Caco-2 (cell line): Measurements from ENCODE around the gene SLAMF6. TPM values are rescaled to one million over a fixed set of nuclear protein-coding genes. Genes with fewer than 3 reads are reported as not detected.
"Not testable (repeated sequence)": the region's sequence is repeated elsewhere in the genome, so short reads cannot be mapped to it uniquely, and the experiment has no call there.

Source experiments
- BruUV-seq: library from RNA; stranded (reverse); fragments of 400-500 nt; replicated peaks from 2 replicates; lab custom pipeline; 2021; lab: Mats Ljungman, UMichigan
- CTCF ChIA-PET: fragments of 300-600 bp; sonication (Branson Sonifier 250); formaldehyde crosslinking; loops from one replicate; lab custom pipeline; 2022; ENCODE audit warnings: antibody characterized with exemption; lab: Charles Lee
- POLR2A ChIA-PET: fragments of 300-600 bp; sonication (Branson Sonifier 250); formaldehyde crosslinking; loops from one replicate; lab custom pipeline; 2022; ENCODE audit warnings: antibody characterized with exemption; lab: Charles Lee
- DNase-seq, 2 experiments: peaks; one replicate each; pipeline versions ENCODE4 v3.0.0 to v3.0.0-alpha.2; 2020 to 2022
- H3K27me3 ChIP-seq: replicated peaks from 2 replicates; pipeline ENCODE4 v1.6.0; 2011; ENCODE audit warnings: low read length; ENCODE audit not compliant: control insufficient read depth, insufficient read depth
- H3K36me3 ChIP-seq: 2 replicates; pipeline ENCODE4 v1.5.1; 2011; ENCODE audit warnings: low read length; ENCODE audit not compliant: control insufficient read depth, insufficient read depth
- H3K4me1 ChIP-seq: fragments of 250-450 bp; sonication (Bioruptor Pico); 2 replicates; pipeline ENCODE4 v1.5.1; 2020; ENCODE audit warnings: mild to moderate bottlenecking
- H3K4me3 ChIP-seq: 2 replicates; pipeline ENCODE4 v1.5.1; 2011; ENCODE audit warnings: low read depth, mild to moderate bottlenecking, control low read depth, low read length
- H3K9me3 ChIP-seq: fragments of 250-450 bp; sonication (Bioruptor Pico); 2 replicates; pipeline ENCODE4 v1.5.1; 2020; ENCODE audit warnings: mild to moderate bottlenecking, moderate library complexity
- H3K27ac Mint-ChIP-seq: one replicate; pipeline ENCODE4 v1.8.0; 2022; ENCODE audit warnings: mixed read lengths; ENCODE audit not compliant: unreplicated experiment
- H3K27me3 Mint-ChIP-seq: one replicate; pipeline ENCODE4 v1.8.0; 2022; ENCODE audit warnings: mixed read lengths; ENCODE audit not compliant: insufficient read depth, unreplicated experiment
- H3K36me3 Mint-ChIP-seq: one replicate; pipeline ENCODE4 v1.8.0; 2022; ENCODE audit warnings: mild to moderate bottlenecking, mixed read lengths; ENCODE audit not compliant: insufficient read depth, unreplicated experiment
- H3K4me1 Mint-ChIP-seq: one replicate; pipeline ENCODE4 v1.8.0; 2022; ENCODE audit warnings: low read depth, mixed read lengths; ENCODE audit not compliant: unreplicated experiment
- H3K4me3 Mint-ChIP-seq: one replicate; pipeline ENCODE4 v1.8.0; 2022; ENCODE audit warnings: mild to moderate bottlenecking, moderate library complexity, mixed read lengths; ENCODE audit not compliant: unreplicated experiment
- H3K9me3 Mint-ChIP-seq: one replicate; pipeline ENCODE4 v1.8.0; 2022; ENCODE audit warnings: mixed read lengths; ENCODE audit not compliant: unreplicated experiment
- intact Hi-C: fragments of 100-400 bp; cut with micrococcal nuclease; formaldehyde crosslinking; loops from one replicate; pipeline ENCODE4 v1.10.0; 2022; ENCODE audit not compliant: unreplicated experiment
- total RNA-seq: library from RNA; stranded (reverse); gene quantifications from 2 replicates; pipeline ENCODE4 v1.2.3, GENCODE V29; 2022
- TF ChIP-seq, protein P1 (sequence below), 2 experiments: fragments of 200-600 bp in 1 of 2; IDR thresholded peaks; 1 replicate in 1 of 2; 2 replicates in 1 of 2; pipeline versions ENCODE4 v1.5.1 to v1.8.0; 2011 to 2022; ENCODE audit warnings: antibody characterized with exemption in 1 of 2, control low read depth in 1 of 2, inconsistent platforms in 1 of 2, low read depth in 1 of 2, low read length in 1 of 2, mild to moderate bottlenecking in 1 of 2, moderate library complexity in 1 of 2; ENCODE audit not compliant: insufficient read depth in 1 of 2, severe bottlenecking in 1 of 2, unreplicated experiment in 1 of 2

SLAMF6 gene
- total RNA-seq, 1 experiment from 2014 or later = not detected

DNA sequence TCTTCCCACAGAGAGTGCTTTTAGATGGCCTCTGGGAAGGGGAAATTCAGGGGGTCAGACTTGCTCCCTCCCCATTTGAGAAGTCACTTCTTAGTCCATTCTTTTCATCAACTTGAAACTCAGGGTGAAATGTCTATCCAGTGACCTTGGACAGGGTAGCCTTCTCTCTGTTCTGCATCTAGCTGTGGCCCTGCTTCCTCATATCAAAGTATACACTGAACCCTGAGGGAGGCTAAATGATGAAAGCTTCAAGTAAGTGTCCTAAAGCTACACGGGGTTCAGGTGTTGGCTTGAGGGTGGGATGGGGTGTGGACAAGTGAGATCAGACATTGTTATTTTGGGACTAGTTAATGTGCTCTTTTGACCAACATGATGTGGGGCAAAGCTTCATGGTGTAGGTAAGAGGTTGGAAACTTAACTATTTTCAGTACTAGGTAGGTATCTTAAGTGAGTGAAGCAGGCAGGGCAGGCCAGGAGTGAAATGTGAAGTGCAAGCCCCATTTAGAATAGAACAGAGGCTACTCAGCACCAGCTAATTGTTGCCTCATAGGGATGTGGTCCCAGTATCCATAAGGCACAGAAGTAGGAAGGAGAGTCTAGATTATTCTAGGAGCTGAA is 41.0 kb downstream of the SLAMF6 start:
- no peaks in the 10 kb centered on the region for H3K36me3 Mint-ChIP-seq
- CTCF ChIA-PET = no interaction called here
- H3K36me3 ChIP-seq = no peaks in the 10 kb centered on the region
- POLR2A ChIA-PET = no interaction called here
- H3K4me3 ChIP-seq = no peak overlapping the region
- no peak overlapping the region for H3K4me3 Mint-ChIP-seq
- H3K27me3 Mint-ChIP-seq = peaks cover 17% of the 10 kb centered on the region
- intact Hi-C loops = no loop called here
- no peaks in the 10 kb centered on the region for H3K9me3 ChIP-seq
- peaks cover 18% of the 10 kb centered on the region for H3K9me3 Mint-ChIP-seq
- TF ChIP-seq, protein P1, sequence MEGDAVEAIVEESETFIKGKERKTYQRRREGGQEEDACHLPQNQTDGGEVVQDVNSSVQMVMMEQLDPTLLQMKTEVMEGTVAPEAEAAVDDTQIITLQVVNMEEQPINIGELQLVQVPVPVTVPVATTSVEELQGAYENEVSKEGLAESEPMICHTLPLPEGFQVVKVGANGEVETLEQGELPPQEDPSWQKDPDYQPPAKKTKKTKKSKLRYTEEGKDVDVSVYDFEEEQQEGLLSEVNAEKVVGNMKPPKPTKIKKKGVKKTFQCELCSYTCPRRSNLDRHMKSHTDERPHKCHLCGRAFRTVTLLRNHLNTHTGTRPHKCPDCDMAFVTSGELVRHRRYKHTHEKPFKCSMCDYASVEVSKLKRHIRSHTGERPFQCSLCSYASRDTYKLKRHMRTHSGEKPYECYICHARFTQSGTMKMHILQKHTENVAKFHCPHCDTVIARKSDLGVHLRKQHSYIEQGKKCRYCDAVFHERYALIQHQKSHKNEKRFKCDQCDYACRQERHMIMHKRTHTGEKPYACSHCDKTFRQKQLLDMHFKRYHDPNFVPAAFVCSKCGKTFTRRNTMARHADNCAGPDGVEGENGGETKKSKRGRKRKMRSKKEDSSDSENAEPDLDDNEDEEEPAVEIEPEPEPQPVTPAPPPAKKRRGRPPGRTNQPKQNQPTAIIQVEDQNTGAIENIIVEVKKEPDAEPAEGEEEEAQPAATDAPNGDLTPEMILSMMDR (IDR thresholded peaks at IDR 0.05; ENCODE audit: insufficient read depth in 1 of 2, low read depth in 1 of 2, low read length in 1 of 2, severe bottlenecking in 1 of 2, unreplicated experiment in 1 of 2) = no peak
- no peak overlapping the region for H3K27ac Mint-ChIP-seq
- BruUV-seq = no TSS peak
- H3K4me1 Mint-ChIP-seq = no peaks in the 10 kb centered on the region
- no peak for DNase-seq
- H3K27me3 ChIP-seq = no peaks in the 10 kb centered on the region
- no peaks in the 10 kb centered on the region for H3K4me1 ChIP-seq

DNA sequence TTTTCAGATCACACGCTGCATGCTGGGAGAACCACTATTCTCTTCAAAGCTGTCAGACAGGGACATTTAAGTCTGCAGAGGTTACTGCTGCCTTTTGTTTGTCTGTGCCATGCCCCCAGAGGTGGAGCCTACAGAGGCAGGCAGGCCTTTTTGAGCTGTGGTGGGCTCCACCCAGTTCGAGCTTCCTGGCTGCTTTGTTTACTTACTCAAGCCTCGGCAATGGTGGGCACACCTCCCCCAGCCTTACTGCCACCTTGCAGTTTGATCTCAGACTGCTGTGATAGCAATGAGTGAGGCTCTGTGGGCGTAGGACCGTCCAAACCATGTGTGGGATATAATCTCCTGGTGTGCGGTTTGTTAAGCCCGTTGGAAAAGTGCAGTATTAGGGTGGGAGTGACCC is 42.3 kb downstream of the SLAMF6 start:
- H3K36me3 Mint-ChIP-seq, POLR2A ChIA-PET, BruUV-seq, DNase-seq, intact Hi-C loops, H3K9me3 ChIP-seq, CTCF ChIA-PET, H3K36me3 ChIP-seq, H3K27ac Mint-ChIP-seq, H3K4me3 Mint-ChIP-seq, H3K27me3 ChIP-seq, H3K4me3 ChIP-seq, H3K4me1 ChIP-seq, H3K4me1 Mint-ChIP-seq: not testable (repeated sequence)
- Mint-ChIP-seq H3K27me3 (peaks cover 17% of the 10 kb centered on the region), H3K9me3 (peaks cover 18% of the 10 kb centered on the region)

DNA sequence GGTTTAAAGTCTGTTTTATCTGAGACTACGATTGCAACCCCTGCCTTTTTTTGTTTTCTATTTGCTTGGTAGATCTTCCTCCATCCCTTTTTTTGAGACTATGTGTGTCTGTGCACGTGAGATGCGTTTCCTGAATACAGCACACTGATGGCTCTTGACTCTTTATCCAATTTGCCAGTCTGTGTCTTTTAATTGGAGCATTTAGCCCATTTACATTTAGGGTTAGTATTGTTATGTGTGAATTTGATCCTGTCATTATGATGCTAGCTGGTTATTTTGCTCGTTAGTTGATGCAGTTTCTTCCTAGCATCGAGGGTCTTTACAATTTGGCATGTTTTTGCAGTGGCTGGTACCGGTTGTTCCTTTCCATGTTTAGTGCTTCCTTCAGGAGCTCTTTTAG is 44.0 kb downstream of the SLAMF6 start:
- Mint-ChIP-seq H3K9me3 (peaks cover 18% of the 10 kb centered on the region), H3K27me3 (peaks cover 14% of the 10 kb centered on the region)
- H3K4me1 Mint-ChIP-seq, H3K9me3 ChIP-seq, intact Hi-C loops, H3K27me3 ChIP-seq, CTCF ChIA-PET, DNase-seq, H3K4me1 ChIP-seq, POLR2A ChIA-PET, H3K27ac Mint-ChIP-seq, H3K36me3 ChIP-seq, H3K36me3 Mint-ChIP-seq, BruUV-seq, H3K4me3 Mint-ChIP-seq, H3K4me3 ChIP-seq: not testable (repeated sequence)

DNA sequence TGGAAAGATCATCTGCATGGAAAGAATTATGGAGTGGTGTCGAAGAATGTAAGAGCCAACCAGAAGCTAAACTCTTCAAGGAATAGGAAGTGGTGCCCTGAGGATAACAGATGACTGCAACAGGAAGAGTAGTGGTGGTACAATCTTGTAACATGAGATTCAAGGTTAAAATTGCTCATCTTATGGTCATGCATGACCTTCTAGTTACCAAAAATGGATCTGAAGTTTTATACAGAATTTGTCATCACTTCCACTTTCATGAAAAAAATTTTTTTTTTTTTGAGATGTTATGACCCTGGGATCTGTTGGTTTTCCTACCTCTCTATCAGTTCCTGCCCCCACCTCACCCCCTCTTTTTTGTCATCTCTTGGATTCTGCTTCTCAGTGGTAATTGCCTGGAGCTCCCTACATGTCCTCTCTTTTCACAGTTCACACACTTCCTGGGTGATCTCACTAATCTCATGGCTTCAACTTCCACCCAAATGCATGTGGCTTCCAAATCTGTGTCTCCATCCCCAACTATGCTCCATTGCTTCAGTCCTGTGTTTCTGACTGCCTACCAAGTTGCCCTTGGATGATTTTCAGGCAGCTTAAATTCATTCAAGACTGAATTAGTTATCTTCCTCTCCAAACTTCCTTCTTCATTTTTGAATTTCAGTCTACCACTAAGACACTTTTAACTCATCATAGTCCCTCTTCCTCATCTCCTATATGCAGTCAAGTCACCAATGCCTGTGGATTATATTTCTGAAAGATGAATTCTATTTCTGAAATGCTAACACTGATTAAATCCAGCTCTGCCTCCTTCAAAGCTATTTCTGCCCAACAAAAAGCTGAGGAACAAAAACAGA is 48.4 kb downstream of the SLAMF6 start:
- H3K36me3 Mint-ChIP-seq = no peaks in the 10 kb centered on the region
- POLR2A ChIA-PET = no interaction called here
- BruUV-seq = no TSS peak
- intact Hi-C loops = no loop called here
- CTCF ChIA-PET = no interaction called here
- peaks cover 2% of the 10 kb centered on the region for H3K9me3 Mint-ChIP-seq
- H3K4me3 ChIP-seq = no peak overlapping the region
- H3K4me1 Mint-ChIP-seq = no peaks in the 10 kb centered on the region
- H3K27me3 ChIP-seq = no peaks in the 10 kb centered on the region; the same call in 1 of the 2 replicates
- no peaks in the 10 kb centered on the region for H3K9me3 ChIP-seq
- no peaks in the 10 kb centered on the region for H3K36me3 ChIP-seq
- DNase-seq = no peak
- no peak overlapping the region for H3K4me3 Mint-ChIP-seq
- H3K27me3 Mint-ChIP-seq = peaks cover 11% of the 10 kb centered on the region
- H3K4me1 ChIP-seq = no peaks in the 10 kb centered on the region
- TF ChIP-seq, protein P1 (IDR thresholded peaks at IDR 0.05; ENCODE audit: insufficient read depth in 1 of 2, low read depth in 1 of 2, low read length in 1 of 2, severe bottlenecking in 1 of 2, unreplicated experiment in 1 of 2) = no peak
- no peak overlapping the region for H3K27ac Mint-ChIP-seq
